Left kidney (tissue), 2 donors: ENCODE data around the gene SLC8B1. TPM values are rescaled to one million over a fixed set of nuclear protein-coding genes. Genes with fewer than 3 reads are reported as not detected.

Experiments
- DNase-seq: peaks from one replicate; pipeline ENCODE4 v3.0.0-alpha.2; 2013
- polyA plus RNA-seq: library from polyadenylated mRNA; unstranded; fragments of 120-200 nt; gene quantifications from one replicate; pipeline ENCODE4 v1.2.1, GENCODE V29; 2013; ENCODE audit not compliant: insufficient read length

The SLC8B1 gene
- polyA plus RNA-seq, 1 donor = 13.2 TPM

- no peak for DNase-seq
These were observed 65.5 kb downstream of the SLC8B1 start for GRCh38 chr12:113269257-113269943.

GRCh38 chr12:113268621-113269020 is 66.3 kb downstream of the SLC8B1 start:
- no peak for DNase-seq

GRCh38 chr12:113268136-113268535 is 66.8 kb downstream of the SLC8B1 start:
- no peak for DNase-seq

- no peak for DNase-seq
These were observed 67.3 kb downstream of the SLC8B1 start for GRCh38 chr12:113267621-113268020.

GRCh38 chr12:113266106-113266895 is 68.6 kb downstream of the SLC8B1 start:
- DNase-seq = no peak

GRCh38 chr12:113263431-113263963 is 71.4 kb downstream of the SLC8B1 start:
- DNase-seq = no peak

GRCh38 chr12:113262710-113263109 is 72.2 kb downstream of the SLC8B1 start:
- DNase-seq = no peak

- DNase-seq = no peak
These were observed 73.0 kb downstream of the SLC8B1 start for GRCh38 chr12:113261847-113262470.

GRCh38 chr12:113260636-113261300 is 74.1 kb downstream of the SLC8B1 start:
- DNase-seq = no peak

GRCh38 chr12:113260127-113260526 is 74.8 kb downstream of the SLC8B1 start:
- no peak for DNase-seq

GRCh38 chr12:113257564-113257963 is 77.3 kb downstream of the SLC8B1 start:
- no peak for DNase-seq

GRCh38 chr12:113254298-113254697 is 80.6 kb downstream of the SLC8B1 start:
- no peak for DNase-seq

- DNase-seq = no peak
These were observed 81.2 kb downstream of the SLC8B1 start for GRCh38 chr12:113253532-113254285.

- DNase-seq = no peak
These were observed 82.4 kb downstream of the SLC8B1 start for GRCh38 chr12:113252494-113252893.

GRCh38 chr12:113251404-113252070 is 83.4 kb downstream of the SLC8B1 start:
- no peak for DNase-seq

GRCh38 chr12:113250045-113250444 is 84.9 kb downstream of the SLC8B1 start:
- no peak for DNase-seq

- no peak for DNase-seq
These were observed 85.4 kb downstream of the SLC8B1 start for GRCh38 chr12:113249546-113249945.

- no peak for DNase-seq
These were observed 86.0 kb downstream of the SLC8B1 start for GRCh38 chr12:113248842-113249435.
